Thyroid gland (tissue), 4 donors: Measurements from ENCODE around the gene GJC3.

Experiments used
- CTCF ChIP-seq, 6 experiments: fragments of 200-600 bp in 3 of 6; fragments of 450-650 bp in 3 of 6; sonication (generic) in 3 of 6; IDR thresholded peaks; one replicate each; pipeline ENCODE4 v1.5.1; 2016 to 2019; ENCODE audit warnings: antibody characterized with exemption in 6 of 6, mild to moderate bottlenecking in 2 of 6, inconsistent platforms in 1 of 6, moderate library complexity in 1 of 6
- POLR2A ChIP-seq, 2 donors: fragments of 450-650 bp; IDR thresholded peaks; one replicate each; pipeline ENCODE4 v1.6.1; 2017; ENCODE audit warnings: antibody characterized with exemption in 2 of 2, mild to moderate bottlenecking in 2 of 2, moderate library complexity in 1 of 2

DNA sequence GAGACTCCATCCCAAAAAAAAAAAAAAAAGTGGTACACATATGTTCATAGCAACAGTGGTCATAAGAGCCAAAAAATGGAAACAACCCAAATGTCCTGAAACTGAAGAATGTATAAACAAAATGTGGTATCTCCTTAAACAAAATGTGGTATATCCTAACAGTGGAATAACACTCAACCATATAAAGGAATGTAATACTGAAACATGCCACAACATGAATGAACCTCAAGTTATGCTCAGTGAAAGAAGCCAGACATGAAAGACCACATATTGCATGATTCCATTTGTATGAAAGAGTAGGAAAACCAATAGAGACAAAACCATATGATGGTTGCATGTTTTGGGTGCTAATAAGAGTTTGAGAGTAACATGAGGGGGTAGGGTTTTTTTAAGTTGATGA is 3.1 kb downstream of the GJC3 start:
- TF ChIP-seq CTCF (IDR thresholded peaks at IDR 0.05) (no peak), POLR2A (IDR thresholded peaks at IDR 0.05) (no peak)
